WTC11 (cell line): ENCODE measurements around the gene RRP8. TPM values are rescaled to one million over a fixed set of nuclear protein-coding genes. Genes with fewer than 3 reads are reported as not detected.

Source experiments
- ATAC-seq: fragments of 200-7000 bp; cut with Tn5 transposase; 2 replicates; pipeline ENCODE4 v1.10.0; 2021; ENCODE audit warnings: mild to moderate bottlenecking, moderate library complexity
- CTCF ChIA-PET: fragments of 300-600 bp; sonication (Branson Sonifier 250); formaldehyde crosslinking; loops from one replicate; lab custom pipeline; 2021; ENCODE audit warnings: antibody characterized with exemption; lab: Charles Lee
- POLR2A ChIA-PET: fragments of 350-600 bp; sonication (Branson Sonifier 250); formaldehyde crosslinking; loops from one replicate; lab custom pipeline; 2021; ENCODE audit warnings: antibody characterized with exemption; lab: Charles Lee
- DNase-seq: peaks from one replicate; pipeline ENCODE4 v3.0.0; 2021; ENCODE audit warnings: low spot score
- H3K27ac Mint-ChIP-seq: 2 replicates; pipeline ENCODE4 v1.8.0; 2021; ENCODE audit warnings: mixed read lengths
- H3K27me3 Mint-ChIP-seq: 2 replicates; pipeline ENCODE4 v1.8.0; 2021; ENCODE audit warnings: low read depth, mild to moderate bottlenecking, moderate library complexity, mixed read lengths
- H3K36me3 Mint-ChIP-seq: 2 replicates; pipeline ENCODE4 v1.8.0; 2021; ENCODE audit warnings: mixed read lengths
- H3K4me1 Mint-ChIP-seq: 2 replicates; pipeline ENCODE4 v1.8.0; 2022; ENCODE audit warnings: mixed read lengths
- H3K4me3 Mint-ChIP-seq: 2 replicates; pipeline ENCODE4 v1.8.0; 2021; ENCODE audit warnings: mild to moderate bottlenecking, moderate library complexity, mixed read lengths
- H3K9me3 Mint-ChIP-seq: 2 replicates; pipeline ENCODE4 v1.8.0; 2021; ENCODE audit warnings: mixed read lengths
- CBFB ChIP-seq: sonication (generic); formaldehyde crosslinking; IDR thresholded peaks from 2 replicates; pipeline ENCODE4 v1.8.1; 2022; ENCODE audit warnings: mild to moderate bottlenecking, low read depth, missing genetic modification reagents
- CREM ChIP-seq: sonication (generic); formaldehyde crosslinking; IDR thresholded peaks from 2 replicates; pipeline ENCODE4 v1.8.1; 2022; ENCODE audit warnings: mild to moderate bottlenecking, missing genetic modification reagents, moderate library complexity
- FOXP4 ChIP-seq: sonication (generic); formaldehyde crosslinking; IDR thresholded peaks from 2 replicates; pipeline ENCODE4 v1.8.0; 2022; ENCODE audit warnings: mild to moderate bottlenecking, missing genetic modification reagents
- IRF1 ChIP-seq: sonication (generic); formaldehyde crosslinking; IDR thresholded peaks from 2 replicates; pipeline ENCODE4 v1.8.0; 2023; ENCODE audit warnings: missing genetic modification reagents
- NR2C2 ChIP-seq: sonication (generic); formaldehyde crosslinking; IDR thresholded peaks from 2 replicates; pipeline ENCODE4 v1.8.0; 2022; ENCODE audit warnings: mild to moderate bottlenecking, missing genetic modification reagents
- RORB ChIP-seq: fragments of 250-450 bp; sonication (Bioruptor Pico); IDR thresholded peaks from 2 replicates; pipeline ENCODE4 v1.9.0; 2021; ENCODE audit warnings: mild to moderate bottlenecking
- SOX15 ChIP-seq: fragments of 250-450 bp; sonication (Bioruptor Pico); IDR thresholded peaks from 2 replicates; pipeline ENCODE4 v1.9.0; 2021; ENCODE audit warnings: mild to moderate bottlenecking
- STAT6 ChIP-seq: sonication (generic); formaldehyde crosslinking; conservative IDR thresholded peaks from 2 replicates; pipeline ENCODE4 v1.8.1; 2023; ENCODE audit warnings: mild to moderate bottlenecking, low read depth, missing genetic modification reagents, moderate library complexity
- TEAD4 ChIP-seq: sonication (generic); formaldehyde crosslinking; IDR thresholded peaks from 2 replicates; pipeline ENCODE4 v1.8.0; 2022; ENCODE audit warnings: mild to moderate bottlenecking, missing genetic modification reagents
- TP53 ChIP-seq: sonication (generic); formaldehyde crosslinking; IDR thresholded peaks from 2 replicates; pipeline ENCODE4 v1.8.1; 2023; ENCODE audit warnings: mild to moderate bottlenecking, missing genetic modification reagents
- ZNF263 ChIP-seq: sonication (generic); formaldehyde crosslinking; IDR thresholded peaks from 2 replicates; pipeline ENCODE4 v1.8.1; 2022; ENCODE audit warnings: low read depth, mild to moderate bottlenecking, moderate library complexity, missing genetic modification reagents
- ZNF317 ChIP-seq: sonication (generic); formaldehyde crosslinking; IDR thresholded peaks from 2 replicates; pipeline ENCODE4 v1.8.1; 2023; ENCODE audit warnings: low read depth, mild to moderate bottlenecking, moderate library complexity, missing genetic modification reagents, borderline replicate concordance
- ZNF425 ChIP-seq: fragments of 250-450 bp; sonication (Bioruptor Pico); conservative IDR thresholded peaks from 2 replicates; pipeline ENCODE4 v1.9.0; 2021; ENCODE audit warnings: mild to moderate bottlenecking
- total RNA-seq: library from RNA; stranded (reverse); gene quantifications from 3 replicates; pipeline ENCODE4 v1.2.3, GENCODE V29; 2021
- TF ChIP-seq, protein P1 (sequence below): sonication (generic); formaldehyde crosslinking; IDR thresholded peaks from 2 replicates; pipeline ENCODE4 v1.8.1; 2023; ENCODE audit warnings: mild to moderate bottlenecking, moderate library complexity, missing genetic modification reagents
- TF ChIP-seq, protein P2 (sequence below): sonication (generic); formaldehyde crosslinking; IDR thresholded peaks from 2 replicates; pipeline ENCODE4 v1.8.1; 2022; ENCODE audit warnings: low read depth, missing genetic modification reagents, borderline replicate concordance

Gene RRP8
- total RNA-seq, 1 experiment from 2014 or later = 15.0 TPM

GRCh38 chr11:6618117-6619003, 14.9 kb upstream of the RRP8 start (continued):
- TF ChIP-seq STAT6 (CRISPR knock-in tag) = no peak
- no peak for TF ChIP-seq NR2C2 (CRISPR knock-in tag)
- TF ChIP-seq TP53 (CRISPR knock-in tag) = no peak
- TF ChIP-seq, protein P1, sequence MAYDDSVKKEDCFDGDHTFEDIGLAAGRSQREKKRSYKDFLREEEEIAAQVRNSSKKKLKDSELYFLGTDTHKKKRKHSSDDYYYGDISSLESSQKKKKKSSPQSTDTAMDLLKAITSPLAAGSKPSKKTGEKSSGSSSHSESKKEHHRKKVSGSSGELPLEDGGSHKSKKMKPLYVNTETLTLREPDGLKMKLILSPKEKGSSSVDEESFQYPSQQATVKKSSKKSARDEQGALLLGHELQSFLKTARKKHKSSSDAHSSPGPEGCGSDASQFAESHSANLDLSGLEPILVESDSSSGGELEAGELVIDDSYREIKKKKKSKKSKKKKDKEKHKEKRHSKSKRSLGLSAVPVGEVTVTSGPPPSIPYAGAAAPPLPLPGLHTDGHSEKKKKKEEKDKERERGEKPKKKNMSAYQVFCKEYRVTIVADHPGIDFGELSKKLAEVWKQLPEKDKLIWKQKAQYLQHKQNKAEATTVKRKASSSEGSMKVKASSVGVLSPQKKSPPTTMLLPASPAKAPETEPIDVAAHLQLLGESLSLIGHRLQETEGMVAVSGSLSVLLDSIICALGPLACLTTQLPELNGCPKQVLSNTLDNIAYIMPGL (CRISPR knock-in tag) = no peak

GRCh38 chr11:6617315-6617781, 13.9 kb upstream of the RRP8 start:
- DNase-seq = no peak
- Mint-ChIP-seq H3K4me3 (no peak overlapping the region), H3K27me3 (no peaks in the 10 kb centered on the region), H3K36me3 (no peaks in the 10 kb centered on the region), H3K4me1 (no peaks in the 10 kb centered on the region), H3K9me3 (no peaks in the 10 kb centered on the region), H3K27ac (no peak overlapping the region)
- ChIA-PET POLR2A (no interaction called here), CTCF (interaction anchor here (1.3 kb wide), 1 partner anchor 66 kb away, joined by 4 read pairs; the partner anchor contains the start of gene MRPL17)
- ATAC-seq = no peak
- no peak for TF ChIP-seq TEAD4
- no peak for TF ChIP-seq ZNF263 (CRISPR knock-in tag)
- no peak for TF ChIP-seq RORB (CRISPR knock-in tag)
- no peak for TF ChIP-seq CBFB

DNA sequence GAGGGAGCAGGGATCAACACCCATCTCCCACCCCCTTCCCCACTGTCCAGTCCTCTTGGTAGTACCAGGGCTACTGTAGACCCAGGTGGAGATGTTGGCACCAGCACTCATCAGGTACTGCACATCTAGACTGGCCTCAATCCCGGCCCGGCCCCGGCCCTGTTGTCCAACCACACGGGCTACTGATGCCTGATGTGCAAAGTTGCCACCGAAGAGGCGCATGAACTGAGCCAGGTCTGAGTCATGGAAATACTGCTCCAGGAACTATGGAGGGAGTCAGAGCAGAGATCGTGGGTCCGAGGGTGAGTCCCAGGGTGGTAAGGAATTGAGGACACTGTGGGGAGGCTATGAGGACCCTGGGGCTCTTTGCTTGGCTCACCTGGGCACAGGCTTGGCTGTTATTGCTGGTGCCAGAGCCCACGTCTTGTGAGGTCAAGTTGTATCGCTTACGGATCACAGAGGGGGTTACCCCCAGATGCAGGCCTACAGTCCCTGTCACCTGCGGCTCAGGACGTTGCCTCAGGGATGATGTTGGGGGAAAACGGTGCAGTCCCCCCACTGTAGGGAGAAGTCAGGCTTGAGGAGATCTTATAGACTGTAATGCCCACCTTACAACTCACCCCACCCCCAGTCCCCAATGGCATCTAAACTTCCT, 13.3 kb upstream of the RRP8 start:
- ChIA-PET CTCF (interaction anchor here (0.7 to 1.2 kb wide), 2 partner anchors 138 to 173 kb away, joined by 3 read pairs; no protein-coding TSS in a partner anchor), POLR2A (no interaction called here)
- ATAC-seq = no peak
- H3K27me3 Mint-ChIP-seq = no peaks in the 10 kb centered on the region
- H3K36me3 Mint-ChIP-seq = no peaks in the 10 kb centered on the region
- no peak for DNase-seq
- TF ChIP-seq ZNF317 (CRISPR knock-in tag) = no peak
- no peak for TF ChIP-seq FOXP4
- TF ChIP-seq, protein P1 (CRISPR knock-in tag) = no peak
- TF ChIP-seq SOX15 = no peak
- TF ChIP-seq, protein P2, sequence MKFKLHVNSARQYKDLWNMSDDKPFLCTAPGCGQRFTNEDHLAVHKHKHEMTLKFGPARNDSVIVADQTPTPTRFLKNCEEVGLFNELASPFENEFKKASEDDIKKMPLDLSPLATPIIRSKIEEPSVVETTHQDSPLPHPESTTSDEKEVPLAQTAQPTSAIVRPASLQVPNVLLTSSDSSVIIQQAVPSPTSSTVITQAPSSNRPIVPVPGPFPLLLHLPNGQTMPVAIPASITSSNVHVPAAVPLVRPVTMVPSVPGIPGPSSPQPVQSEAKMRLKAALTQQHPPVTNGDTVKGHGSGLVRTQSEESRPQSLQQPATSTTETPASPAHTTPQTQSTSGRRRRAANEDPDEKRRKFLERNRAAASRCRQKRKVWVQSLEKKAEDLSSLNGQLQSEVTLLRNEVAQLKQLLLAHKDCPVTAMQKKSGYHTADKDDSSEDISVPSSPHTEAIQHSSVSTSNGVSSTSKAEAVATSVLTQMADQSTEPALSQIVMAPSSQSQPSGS = no peak
- TF ChIP-seq CREM (CRISPR knock-in tag) = no peak
- TF ChIP-seq IRF1 (CRISPR knock-in tag) = no peak
- TF ChIP-seq ZNF425 (CRISPR knock-in tag) = no peak
- no peaks in the 10 kb centered on the region for H3K4me1 Mint-ChIP-seq
- no peak overlapping the region for H3K27ac Mint-ChIP-seq
- no peak overlapping the region for H3K4me3 Mint-ChIP-seq
- H3K9me3 Mint-ChIP-seq = no peaks in the 10 kb centered on the region
